Left lung (tissue), 10 donors: Measurements from ENCODE around the gene PPP4R2. TPM values are rescaled to one million over a fixed set of nuclear protein-coding genes. Genes with fewer than 3 reads are reported as not detected.

Experiments
- ATAC-seq: fragments of 200-7000 bp; cut with Tn5 transposase; one replicate; pipeline ENCODE4 v1.9.1; 2020; ENCODE audit warnings: moderate library complexity
- DNase-seq, 4 donors: peaks; one replicate each; pipeline ENCODE4 v3.0.0-alpha.2; 2013 to 2020
- H3K27ac ChIP-seq, 2 donors: fragments of 200-600 bp; sonication (generic) in 1 of 2; one replicate each; pipeline versions ENCODE4 v1.5.0 to v1.8.0; 2020 to 2021
- H3K27me3 ChIP-seq, 2 donors: fragments of 200-600 bp; sonication (generic) in 1 of 2; one replicate each; pipeline versions ENCODE4 v1.5.0 to v1.8.0; 2020 to 2021
- H3K36me3 ChIP-seq, 2 donors: fragments of 200-600 bp; sonication (generic) in 1 of 2; one replicate each; pipeline versions ENCODE4 v1.5.0 to v1.8.0; 2020 to 2021
- H3K4me1 ChIP-seq, 2 donors: fragments of 200-600 bp; one replicate each; pipeline ENCODE4 v1.8.0; 2021
- H3K4me3 ChIP-seq, 2 donors: fragments of 200-600 bp; sonication (generic) in 1 of 2; one replicate each; pipeline versions ENCODE4 v1.5.0 to v1.8.0; 2020 to 2021; ENCODE audit warnings: mild to moderate bottlenecking in 1 of 2
- H3K9me3 ChIP-seq, 2 donors: fragments of 200-600 bp; sonication (generic) in 1 of 2; one replicate each; pipeline versions ENCODE4 v1.5.0 to v1.8.0; 2020 to 2021
- intact Hi-C, 2 donors: fragments of 100-400 bp; cut with DNase I; formaldehyde crosslinking; loops; one replicate each; pipeline versions ENCODE4 v1.11.2 to v1.14.2; 2022
- polyA plus RNA-seq, 6 donors: library from polyadenylated mRNA; unstranded; fragments of 120-200 nt; gene quantifications; one replicate each; pipeline ENCODE4 v1.2.1, GENCODE V29; 2013; ENCODE audit not compliant: insufficient read length in 6 of 6
- total RNA-seq, 2 donors: library from RNA; stranded (reverse); fragmentation: NEBNext Ultra II Directional; extraction: Animal tissue kit (Norgen Biotek cat#: 25700); gene quantifications; one replicate each; pipeline ENCODE4 v1.2.1, GENCODE V29; 2021
- TF ChIP-seq, protein P1 (sequence below), 2 donors: fragments of 200-600 bp; sonication (generic) in 1 of 2; IDR thresholded peaks; one replicate each; pipeline versions ENCODE4 v1.5.0 to v1.8.0; 2021; ENCODE audit warnings: antibody characterized with exemption in 2 of 2
- donor health status: DM: no; HTN: yes; CAD: no.
- donor health status: DM: no; HTN: no; CAD: no.

Gene PPP4R2
- total and polyA plus RNA-seq, 8 donors: 71.5 to 91.7 (median 86.0) TPM

DNA sequence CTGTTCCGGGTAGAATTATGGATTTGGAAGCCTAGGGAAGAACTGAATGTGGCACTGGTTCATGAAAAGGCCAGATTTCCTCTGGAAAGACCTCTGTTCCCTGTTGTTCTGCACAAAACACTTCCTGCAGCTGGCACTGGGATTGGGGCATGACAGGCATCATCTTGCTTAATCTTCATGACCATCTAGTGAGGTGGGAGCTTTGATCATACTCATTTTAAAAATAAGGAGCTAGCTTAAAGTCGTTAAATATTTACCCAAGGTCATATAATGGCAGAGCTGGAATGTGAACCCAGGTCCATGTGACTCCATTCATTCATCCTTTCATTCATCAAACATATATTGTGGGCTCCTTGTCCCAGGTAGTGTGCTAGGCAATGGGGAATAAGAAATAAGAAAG is 105.3 kb downstream of the PPP4R2 start:
- Histone ChIP-seq H3K36me3 (no peaks in the 10 kb centered on the region), H3K27me3 (no peaks in the 10 kb centered on the region), H3K27ac (no peak overlapping the region), H3K4me3 (no peak overlapping the region), H3K4me1 (no peaks in the 10 kb centered on the region), H3K9me3 (no peaks in the 10 kb centered on the region)
- TF ChIP-seq, protein P1, sequence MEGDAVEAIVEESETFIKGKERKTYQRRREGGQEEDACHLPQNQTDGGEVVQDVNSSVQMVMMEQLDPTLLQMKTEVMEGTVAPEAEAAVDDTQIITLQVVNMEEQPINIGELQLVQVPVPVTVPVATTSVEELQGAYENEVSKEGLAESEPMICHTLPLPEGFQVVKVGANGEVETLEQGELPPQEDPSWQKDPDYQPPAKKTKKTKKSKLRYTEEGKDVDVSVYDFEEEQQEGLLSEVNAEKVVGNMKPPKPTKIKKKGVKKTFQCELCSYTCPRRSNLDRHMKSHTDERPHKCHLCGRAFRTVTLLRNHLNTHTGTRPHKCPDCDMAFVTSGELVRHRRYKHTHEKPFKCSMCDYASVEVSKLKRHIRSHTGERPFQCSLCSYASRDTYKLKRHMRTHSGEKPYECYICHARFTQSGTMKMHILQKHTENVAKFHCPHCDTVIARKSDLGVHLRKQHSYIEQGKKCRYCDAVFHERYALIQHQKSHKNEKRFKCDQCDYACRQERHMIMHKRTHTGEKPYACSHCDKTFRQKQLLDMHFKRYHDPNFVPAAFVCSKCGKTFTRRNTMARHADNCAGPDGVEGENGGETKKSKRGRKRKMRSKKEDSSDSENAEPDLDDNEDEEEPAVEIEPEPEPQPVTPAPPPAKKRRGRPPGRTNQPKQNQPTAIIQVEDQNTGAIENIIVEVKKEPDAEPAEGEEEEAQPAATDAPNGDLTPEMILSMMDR (IDR thresholded peaks at IDR 0.05): no peak
- DNase-seq (no peak), ATAC-seq (no peak)
- intact Hi-C loops: loop anchor here in 1 of 2 donors (5.0 kb wide), 1 partner anchor 330 kb away; no protein-coding TSS in a partner anchor

DNA sequence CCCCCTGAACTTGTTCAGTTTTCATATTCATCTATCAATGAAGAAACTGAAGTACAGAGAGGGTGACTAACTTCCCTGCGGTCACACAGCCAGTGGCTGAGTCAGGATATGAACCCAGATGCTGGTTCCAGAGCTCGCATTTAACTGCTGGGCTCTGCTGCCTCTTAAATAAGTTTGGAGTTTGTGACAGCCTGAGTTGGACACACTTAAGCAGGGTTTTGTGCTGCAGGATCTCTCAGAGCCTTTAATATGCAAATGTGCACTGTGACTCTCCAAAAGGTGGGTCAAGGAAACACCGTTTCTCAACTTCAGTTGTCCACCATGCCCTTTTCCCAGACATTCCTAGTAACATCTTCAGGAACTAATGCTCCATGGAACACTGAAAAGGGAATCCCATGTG is 110.6 kb downstream of the PPP4R2 start:
- H3K9me3 ChIP-seq: no peaks in the 10 kb centered on the region
- no peaks in the 10 kb centered on the region for H3K36me3 ChIP-seq
- intact Hi-C loops: no loop called here
- no peaks in the 10 kb centered on the region for H3K27me3 ChIP-seq
- no peak overlapping the region for H3K4me3 ChIP-seq
- H3K27ac ChIP-seq: no peak overlapping the region
- H3K4me1 ChIP-seq: no peaks in the 10 kb centered on the region
- DNase-seq (no peak), ATAC-seq (no peak)
- TF ChIP-seq, protein P1 (IDR thresholded peaks at IDR 0.05): no peak

DNA sequence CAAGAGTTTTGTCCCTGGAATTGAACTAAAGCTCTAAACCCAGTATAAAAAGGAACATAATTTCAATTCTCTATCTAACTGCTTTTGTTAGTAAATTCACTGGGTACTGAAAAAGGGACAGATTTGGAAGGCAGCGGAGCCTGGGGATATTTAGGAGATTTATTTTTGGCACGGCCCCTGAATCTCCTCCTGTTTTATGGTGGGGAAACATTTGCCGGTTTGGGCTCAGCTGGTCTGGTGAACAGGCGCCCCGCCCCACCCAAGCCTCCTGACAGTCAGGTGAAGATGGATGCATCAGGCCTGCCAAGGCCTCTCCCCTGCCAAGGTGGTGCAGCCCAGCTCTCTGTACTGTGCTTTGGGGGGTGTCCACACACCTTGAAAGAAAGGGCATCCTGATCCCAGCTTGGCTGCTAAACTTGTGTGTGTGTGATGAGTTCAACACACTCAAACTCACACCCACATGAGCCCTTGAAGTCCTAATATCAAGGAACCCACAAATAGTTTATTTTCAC is 111.1 kb downstream of the PPP4R2 start:
- TF ChIP-seq, protein P1 (IDR thresholded peaks at IDR 0.05): no peak
- H3K36me3 ChIP-seq: no peaks in the 10 kb centered on the region
- no peak overlapping the region for H3K4me3 ChIP-seq
- H3K27ac ChIP-seq: no peak overlapping the region
- no peaks in the 10 kb centered on the region for H3K9me3 ChIP-seq
- DNase-seq: no peak
- no peaks in the 10 kb centered on the region for H3K4me1 ChIP-seq
- H3K27me3 ChIP-seq: no peaks in the 10 kb centered on the region
- no peak for ATAC-seq
- intact Hi-C loops: no loop called here

DNA sequence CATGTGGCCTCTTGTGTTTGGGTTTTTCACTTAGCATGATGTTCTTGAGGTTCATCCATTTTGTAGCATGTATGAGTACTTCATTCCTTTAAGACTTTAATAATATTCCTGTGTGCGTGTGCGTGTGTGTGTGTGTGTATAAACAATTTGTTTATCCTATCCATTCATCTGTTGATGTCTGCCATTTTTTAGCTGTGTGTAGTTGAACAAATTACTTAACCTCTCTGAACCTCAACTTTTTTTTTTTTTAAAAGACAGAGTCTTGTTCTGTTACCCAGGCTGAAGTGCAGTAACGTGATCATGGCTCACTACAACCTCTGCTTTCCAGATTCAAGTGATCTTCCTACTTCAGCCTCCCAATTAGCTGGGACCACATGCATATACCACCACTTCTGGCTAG is 112.1 kb downstream of the PPP4R2 start:
- ATAC-seq: no peak
- Histone ChIP-seq H3K27ac (no peak overlapping the region), H3K9me3 (no peaks in the 10 kb centered on the region), H3K27me3 (no peaks in the 10 kb centered on the region), H3K4me1 (no peaks in the 10 kb centered on the region), H3K4me3 (no peak overlapping the region), H3K36me3 (no peaks in the 10 kb centered on the region)
- TF ChIP-seq, protein P1 (IDR thresholded peaks at IDR 0.05): no peak
- DNase-seq: no peak
- intact Hi-C loops: no loop called here

DNA sequence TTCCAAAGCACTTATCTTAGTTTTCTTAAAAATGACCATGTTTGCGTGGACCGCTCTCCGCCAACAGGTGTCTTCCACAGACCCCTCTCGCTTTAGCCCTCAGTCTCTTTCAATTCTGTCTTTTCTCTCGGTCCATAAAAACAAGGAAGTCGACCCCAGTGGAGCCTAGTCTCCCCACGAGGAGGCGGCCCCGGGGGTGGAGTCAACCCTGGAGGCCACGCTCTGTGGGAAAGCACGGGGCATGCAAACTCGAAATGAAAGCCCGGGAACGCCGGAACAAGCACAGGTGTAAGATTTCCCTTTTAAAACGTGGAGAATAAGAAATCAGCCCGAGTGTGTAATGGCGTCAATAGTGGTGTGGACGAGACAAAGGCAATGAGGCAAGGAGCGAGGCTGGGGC is 113.9 kb downstream of the PPP4R2 start:
- Histone ChIP-seq H3K27ac (no peak overlapping the region), H3K4me1 (no peaks in the 10 kb centered on the region), H3K27me3 (no peaks in the 10 kb centered on the region), H3K36me3 (no peaks in the 10 kb centered on the region), H3K9me3 (no peaks in the 10 kb centered on the region), H3K4me3 (no peak overlapping the region)
- TF ChIP-seq, protein P1 (IDR thresholded peaks at IDR 0.05): no peak
- intact Hi-C loops: no loop called here
- ATAC-seq (no peak), DNase-seq (no peak)
